NOMO-1 treated with dmso at 0.1 percent for 144 hours (cell line): ENCODE results near the gene CELA1.
A peak's percentile ranks its signal among the peaks of the same experiment; 100 is the strongest.

Experiments used
- DNase-seq: peaks from one replicate; lab custom pipeline; 2025; ENCODE audit not compliant: unreplicated experiment; lab: John Stamatoyannopoulos, UW

CELA1 gene

DNA sequence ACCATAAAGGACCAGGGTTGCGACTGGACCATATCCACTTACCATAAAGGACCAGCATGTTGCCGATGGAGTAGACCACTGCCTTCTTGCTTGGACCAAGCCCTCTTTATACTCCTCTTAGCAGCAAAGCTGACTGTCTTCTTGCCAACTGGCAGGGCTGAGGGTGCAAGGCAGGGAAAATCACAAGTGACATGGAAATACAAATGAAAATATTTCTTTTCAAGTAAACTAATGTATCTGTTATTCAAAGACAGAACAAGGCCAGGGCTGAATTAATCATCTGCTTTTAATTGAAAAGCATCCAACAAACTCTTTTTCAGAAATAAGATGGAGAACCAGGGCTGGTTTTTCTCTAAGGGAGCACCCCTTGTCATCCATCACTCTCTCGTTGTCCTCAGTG is at the start of gene CELA1:
TSS of gene CELA1 (minus strand) at position 99 of the 400 bp plus-strand sequence. CDS start at position 58, 41 bp downstream.
- DNase-seq = no peak

DNA sequence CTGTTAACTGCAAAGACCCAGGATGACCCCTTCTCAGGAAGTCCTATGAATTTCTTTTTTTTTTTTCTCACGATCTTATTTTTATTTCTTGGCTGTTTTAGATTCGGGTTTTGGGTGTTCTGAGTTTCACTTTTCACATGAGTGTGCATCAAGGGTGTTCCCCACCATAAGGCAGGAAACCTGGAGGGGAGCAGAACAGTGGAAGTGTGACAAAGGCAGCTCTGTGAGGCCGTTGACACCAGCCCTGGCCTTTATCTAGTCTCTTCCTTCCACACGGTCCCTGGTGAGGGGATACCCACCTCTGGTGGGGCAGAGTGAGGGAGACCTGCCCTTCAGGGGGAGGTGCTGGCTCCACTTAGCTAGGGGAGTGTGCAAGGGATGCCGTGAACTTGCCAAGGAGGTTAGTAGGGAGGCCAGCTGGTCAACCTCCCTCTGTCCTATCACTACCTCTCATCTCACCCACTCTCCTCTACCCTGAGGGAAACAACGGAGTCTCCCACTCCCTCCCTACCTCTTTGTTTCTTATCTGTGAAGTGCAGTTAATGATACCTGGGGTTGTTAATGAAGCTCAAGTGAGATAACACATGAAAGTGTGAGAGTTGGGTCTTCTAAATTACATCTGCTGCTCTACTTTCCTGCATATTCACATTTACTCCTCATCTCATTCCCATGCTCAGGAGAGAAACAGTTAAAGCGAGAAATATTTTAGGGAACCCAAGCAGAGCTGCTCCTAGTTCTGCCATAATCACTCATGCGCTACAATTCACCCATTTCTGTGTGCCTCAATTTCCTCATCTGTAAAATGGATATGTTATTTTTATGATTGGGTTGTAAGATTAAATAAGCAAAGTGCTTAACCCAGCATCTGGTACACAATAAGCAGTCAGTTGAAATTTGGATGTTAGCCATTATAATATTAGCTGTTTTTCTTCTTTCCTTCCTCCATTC is 49.1 kb upstream of the CELA1 start:
- no peak for DNase-seq

DNA sequence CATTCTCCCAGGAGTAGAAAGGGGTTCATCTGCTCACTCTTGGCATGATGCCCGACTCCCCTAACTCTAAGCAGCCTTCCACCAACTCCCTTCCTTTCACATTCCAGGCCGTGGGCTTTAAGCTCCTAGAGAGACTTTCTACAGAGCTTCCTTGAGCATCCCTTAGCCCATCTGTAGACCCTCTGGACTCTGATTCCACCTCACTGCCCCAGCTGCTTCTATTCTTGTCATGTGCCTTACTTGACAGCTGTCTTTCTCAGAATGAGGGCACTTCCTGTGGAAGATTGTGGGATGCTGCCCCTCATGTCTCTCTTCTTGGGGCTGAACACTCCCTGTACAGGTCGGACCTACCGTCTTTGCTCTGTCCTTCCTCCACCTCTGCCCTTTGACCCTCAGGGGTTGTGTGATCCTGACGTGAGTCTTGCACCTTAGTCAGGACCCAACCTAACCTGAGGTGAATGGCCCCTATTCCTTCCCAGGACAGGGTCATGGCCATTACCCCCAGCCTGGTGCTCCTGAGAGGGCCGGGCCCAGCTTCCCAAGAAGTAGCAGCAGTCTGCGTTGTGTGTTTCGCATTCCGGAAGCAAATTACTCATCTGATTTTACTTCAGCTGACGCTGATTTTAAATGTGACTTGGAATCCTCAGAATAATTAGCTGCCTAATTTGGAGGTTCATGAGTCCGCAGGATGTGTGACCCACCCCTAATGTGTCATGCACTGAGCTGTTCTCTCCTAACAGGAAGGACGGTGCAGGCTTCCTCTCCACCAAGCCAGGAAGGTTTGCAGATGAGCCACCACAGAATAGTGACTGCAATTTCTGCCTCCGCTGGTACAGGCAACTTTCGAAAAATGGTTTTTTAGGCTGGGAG is 47.4 kb upstream of the CELA1 start:
- peak; percentile 61 for DNase-seq

DNA sequence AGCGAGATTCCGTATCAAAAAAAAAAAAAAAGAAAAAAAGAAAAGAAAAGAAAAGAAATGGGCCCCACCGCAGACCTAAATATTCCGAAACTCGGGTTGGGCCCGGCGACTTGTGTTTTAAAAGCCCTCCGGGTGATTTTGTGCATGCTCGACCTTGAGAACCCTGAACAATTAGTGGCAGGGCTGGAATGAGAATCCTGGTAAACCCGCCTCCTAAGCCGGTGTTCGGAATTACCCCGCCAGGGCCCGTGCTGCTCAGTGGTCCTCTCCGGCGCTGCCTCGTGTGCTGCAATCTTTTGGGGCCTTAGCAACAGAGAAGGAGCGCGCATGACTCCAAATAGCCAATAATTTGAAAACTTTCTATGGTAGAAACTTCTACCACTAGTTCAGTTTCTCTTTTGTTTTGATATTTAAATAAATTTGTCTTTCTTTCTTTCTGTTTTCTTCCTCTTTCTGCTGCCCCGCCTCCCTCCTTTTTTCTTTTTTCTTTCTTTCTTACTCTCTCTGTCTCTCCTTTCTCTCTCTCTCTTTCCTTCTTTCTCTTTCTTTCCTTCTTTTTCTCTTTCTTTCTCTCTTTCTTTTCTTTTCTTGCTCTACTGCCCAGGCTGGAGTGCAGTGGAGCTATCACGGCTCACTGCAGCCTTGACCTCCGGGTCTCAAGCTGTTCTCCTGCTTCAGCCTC is 46.2 kb upstream of the CELA1 start:
- no peak for DNase-seq

DNA sequence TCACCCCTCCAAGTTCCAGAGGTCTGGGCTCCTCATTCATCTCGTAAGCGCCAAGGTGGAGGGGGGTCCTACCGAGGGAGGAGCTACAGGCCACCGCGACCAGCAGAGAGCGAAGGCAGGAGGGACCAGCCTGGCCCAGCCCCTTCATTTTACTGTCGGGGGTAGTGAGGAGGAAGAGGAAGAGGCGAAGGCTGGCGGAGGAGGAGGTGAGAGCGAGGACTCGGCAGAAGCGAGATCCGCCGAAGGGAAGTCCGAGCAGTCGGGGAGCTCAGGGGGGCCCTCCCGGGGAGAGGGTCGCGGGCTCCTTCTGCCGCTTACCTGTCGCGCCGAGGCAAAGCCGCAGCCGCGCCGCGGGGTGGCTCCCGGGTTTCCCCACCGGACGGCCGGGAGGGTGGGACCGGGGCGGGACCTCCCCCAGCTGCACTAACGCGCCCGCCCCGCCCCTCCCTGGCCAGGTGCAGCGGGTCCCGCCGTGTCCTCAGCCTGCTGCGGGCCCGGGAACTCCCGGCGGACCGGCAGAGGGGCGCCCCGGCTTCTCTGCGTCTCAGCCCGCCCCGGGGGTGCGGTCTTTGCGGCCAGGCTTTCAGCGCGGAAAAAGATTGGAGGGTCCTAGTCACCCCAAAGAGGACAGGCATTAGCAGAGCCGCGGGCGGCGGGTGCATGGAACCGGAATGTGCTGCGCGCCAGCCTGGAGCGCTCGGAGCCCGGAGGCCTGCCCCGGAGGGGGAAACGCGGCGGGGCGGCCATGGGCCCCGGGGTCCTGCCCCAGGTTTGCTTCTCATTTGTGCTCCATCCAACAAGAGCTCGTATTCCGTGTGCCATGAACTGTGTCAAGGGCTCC is 45.0 kb upstream of the CELA1 start, which contains the start of gene GALNT6:
TSS of gene GALNT6 (minus strand) at position 124 of the 841 bp plus-strand sequence. CDS start 11,625 bp downstream, outside the sequence.
- DNase-seq = no peak

DNA sequence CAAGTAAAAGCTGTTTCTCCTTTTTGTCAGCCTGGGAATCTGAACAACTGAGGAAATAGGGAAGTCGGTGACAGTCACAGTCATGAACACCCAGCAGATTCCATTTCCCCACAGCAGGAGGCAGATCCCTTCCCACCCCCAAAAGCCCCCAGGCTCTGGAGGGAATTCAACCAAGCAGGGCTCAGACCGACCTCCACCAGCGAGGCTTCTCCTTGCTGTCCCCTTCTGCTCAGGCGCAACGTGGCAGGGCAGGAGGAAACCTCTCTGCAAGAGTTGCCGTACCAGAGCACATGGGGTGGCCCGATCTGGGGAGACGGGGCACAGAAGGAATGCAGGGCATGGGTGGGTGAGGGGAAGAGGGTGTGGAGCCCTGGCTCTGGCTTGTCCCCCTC is 44.4 kb upstream of the CELA1 start:
- no peak for DNase-seq

DNA sequence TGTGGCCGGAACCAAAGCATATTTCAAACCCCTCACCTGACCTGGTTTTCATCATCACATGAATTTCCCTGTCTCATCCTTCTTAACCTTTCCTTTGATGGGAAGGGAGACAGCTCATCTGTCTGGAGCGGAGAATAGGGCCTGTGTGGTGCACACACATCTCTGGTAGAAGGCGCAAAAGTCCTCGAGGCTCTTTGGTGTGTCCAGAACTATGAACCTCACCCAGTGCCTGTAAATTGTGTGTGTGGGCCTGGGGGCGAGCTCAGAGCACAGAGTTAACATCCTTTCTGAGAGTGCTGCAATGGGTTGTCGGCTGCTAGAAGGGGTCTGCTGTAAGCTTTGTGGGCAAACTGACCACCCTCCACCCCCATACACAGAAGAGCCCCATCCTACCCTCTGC is 44.0 kb upstream of the CELA1 start:
- DNase-seq = no peak

DNA sequence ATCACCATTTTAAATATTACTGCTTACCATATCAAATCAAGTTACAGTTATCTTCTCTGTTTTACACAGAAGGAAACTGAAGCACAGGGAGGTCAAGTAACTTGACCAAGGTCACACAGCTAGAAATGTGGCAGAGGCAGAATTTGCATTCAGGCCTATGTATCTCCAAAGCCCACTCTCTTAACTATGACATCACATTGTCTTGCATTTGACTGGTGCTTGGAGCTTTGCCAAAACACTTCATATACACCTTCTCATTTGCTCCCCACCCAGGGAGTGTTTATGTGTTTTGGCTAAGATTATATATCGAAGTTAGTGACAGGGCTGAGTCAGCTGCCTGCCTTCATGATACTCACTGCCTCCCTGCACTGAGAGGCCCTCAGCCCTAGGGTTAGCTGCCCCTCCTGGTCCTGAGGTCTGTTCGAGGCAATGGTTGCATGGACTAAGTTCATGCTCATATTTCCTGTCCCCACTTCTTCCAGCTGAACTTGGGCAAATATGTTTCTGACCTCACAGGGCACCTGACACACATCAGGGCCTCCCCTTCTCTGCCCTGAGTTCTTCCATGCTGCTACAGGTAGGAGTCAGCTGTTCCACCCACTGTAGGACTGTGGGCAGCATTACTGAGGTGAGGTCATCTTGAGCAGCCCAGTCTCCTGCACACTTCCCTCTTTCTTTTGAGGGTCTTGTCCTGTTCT is 43.0 kb upstream of the CELA1 start:
- DNase-seq = no peak

DNA sequence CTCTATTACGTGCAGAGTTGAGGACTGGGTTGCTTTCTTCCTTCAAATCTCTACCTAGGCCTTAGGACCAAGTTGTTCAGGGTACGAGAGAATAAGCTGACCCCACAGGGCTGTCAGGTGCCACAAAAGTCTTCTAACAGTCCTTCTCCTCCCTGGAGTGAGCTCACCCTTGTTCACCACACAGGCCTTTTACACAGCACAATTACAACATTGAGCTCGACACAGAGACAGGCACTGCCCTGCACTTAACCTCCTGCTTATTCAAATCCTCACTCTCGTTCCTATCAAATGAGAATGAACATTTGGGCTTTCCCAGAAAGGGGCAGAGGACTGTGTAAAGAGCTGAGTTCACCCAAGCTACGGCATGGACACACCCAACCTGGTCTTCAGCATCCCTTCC is 42.4 kb upstream of the CELA1 start:
- no peak for DNase-seq

DNA sequence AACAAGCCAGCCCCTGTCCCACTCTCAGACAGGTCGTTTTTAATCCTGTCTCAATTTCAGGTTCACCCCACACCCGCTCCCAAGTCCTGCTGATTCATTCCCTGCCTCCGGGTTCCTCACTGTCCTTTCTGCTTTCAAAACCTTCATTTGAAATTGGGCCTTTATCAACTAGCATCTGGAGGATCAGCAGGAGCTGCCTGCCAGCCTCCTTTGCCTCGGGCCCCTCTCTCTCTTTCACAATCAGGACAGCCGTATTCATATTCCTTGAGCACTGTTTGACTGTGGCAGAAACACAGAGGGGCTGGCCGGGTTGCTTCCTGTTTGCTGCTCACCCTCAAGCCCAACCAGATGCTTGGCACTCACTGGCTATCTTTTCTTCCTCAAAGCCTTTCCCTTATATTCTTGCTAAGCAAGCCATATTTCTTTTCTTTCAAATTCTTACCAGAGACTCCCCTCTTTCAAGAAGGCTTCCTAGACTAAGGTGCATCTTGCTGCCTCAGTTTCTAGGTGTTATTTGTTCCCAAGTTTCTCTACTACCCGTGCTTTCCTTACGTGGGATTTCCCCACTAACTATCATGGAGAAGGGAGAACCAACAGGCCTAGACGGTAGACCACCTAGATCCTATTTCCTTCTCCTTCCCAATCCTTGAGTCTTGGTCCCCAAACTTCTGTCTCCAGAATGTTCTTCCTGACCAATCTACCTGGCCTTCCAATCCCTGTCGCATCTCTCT is 41.8 kb upstream of the CELA1 start:
- peak; percentile 69 for DNase-seq

DNA sequence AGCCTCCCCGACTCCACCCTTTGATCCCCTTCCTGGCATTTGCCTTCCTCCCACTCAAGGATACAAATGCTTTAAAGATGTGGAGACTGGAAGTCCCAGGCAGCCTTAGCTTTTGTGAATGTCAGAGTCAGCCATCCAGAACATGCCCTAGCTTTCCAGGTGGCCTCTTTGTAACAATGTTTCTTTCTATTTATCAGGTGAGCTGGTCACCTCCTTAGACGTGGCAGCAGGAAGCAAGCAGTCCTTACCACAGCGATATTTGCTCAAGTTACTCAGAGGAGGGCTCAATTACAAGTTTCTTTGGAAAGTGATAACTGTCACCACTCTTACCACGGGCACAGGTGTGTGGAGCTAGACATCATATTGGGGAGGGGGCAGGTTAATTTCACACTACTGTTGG is 39.9 kb upstream of the CELA1 start:
- no peak for DNase-seq

DNA sequence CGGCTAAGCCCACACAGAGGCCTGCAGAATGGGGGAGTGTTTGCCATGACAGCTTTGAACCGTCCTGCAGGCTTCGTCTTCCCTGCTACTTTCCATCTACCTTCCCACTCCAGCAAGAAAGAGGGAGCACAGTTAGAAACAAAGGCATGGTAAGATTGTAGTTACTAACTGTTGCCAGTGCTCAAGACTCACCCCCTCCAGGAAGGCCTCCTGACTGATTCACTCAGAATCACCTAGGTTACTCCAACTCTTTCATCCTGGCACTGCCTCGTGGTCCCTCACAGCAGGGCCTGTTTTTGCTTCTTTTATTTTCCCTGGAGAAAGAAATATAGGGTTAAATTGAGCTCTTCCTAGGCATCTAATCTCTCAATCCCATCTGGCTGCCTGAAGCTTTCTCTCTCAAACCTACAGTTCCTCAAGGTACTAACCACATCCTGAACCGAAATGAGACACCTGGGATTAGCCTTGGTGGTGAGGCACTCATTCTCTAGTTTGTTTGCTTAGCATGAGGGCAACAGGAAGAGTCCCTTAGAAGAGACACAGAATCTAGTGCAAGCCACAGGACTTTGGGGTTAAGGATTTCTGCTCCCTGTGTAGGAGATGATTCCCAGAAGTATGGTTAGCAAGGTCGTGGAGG is 36.9 kb upstream of the CELA1 start:
- DNase-seq = no peak

DNA sequence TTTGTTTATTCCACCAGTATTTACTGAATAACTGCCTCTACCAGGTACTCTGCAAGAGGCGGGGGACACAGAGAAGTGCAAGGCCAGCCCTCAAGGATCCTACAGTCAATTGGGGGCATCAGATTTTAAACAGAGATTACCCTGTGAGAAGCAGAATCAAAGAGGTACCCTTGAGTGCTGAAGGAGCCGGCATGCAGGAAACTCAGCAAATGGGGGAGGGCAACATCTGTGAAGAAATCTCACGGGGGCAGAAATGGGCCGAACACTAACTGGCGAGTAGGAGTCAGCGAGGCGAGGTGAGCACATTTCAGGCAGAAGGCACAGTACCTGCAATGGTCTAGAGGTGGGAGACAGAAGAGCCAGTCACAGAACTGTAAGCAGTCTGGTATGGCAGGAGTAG is 35.7 kb upstream of the CELA1 start:
- no peak for DNase-seq

DNA sequence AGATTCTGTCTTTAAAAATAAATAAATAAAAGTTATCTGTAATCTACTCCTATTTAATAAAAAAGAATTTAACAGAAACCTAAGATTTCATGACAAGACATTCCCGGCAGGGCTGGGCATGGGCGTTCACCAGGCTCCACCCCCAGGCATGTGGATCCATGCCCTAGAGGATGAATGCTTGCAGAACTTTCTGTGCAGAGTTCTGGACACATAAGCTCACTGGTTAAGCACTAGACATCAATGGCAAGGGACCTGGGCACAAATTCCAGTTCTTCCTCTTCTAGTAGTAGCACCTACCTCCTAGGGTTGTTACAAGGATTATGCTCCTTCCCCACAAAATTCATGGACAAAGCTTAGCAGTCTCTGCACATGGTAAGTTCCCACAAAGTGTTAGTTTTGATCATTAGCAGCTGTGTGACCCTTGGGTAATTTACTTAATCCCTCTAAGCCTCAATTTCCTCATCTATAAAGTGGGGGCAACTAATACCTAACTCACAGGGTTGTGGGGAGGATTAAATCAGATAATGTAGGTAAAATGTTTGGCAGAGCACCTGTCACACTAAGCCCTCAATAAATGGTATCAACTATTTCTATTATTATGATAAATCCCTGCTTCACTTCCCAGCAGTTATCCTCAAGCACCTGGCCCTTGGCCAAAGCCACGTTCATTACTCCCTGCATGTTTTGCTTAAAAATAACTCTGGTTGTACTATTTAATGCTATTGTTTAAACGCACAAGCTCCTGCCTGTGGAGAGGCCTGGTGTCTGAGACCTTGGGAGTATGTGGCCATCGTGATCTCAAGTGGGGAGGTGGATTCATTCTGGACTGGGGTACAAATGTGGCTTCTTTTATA is 35.0 kb upstream of the CELA1 start:
- no peak for DNase-seq

DNA sequence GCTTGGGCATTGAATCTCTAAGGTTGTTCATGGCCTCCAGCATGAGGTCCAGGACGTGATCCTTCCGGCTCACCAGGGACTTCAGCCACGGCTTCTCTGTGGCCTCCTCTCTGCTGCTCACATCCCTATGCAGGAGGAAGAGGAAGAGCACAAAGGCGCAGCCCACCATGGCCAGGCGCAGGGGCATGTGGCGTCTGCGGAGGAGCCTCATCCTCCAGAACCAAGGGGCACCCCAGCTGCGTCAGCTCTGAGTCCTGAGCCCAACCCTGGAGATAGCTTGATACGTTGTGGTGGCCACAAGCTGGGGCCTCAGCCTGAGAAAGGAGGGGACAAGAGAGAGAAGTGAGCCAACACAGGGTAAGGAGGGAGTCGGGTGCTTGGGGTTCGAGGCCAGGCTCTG is 33.1 kb upstream of the CELA1 start:
- no peak for DNase-seq

DNA sequence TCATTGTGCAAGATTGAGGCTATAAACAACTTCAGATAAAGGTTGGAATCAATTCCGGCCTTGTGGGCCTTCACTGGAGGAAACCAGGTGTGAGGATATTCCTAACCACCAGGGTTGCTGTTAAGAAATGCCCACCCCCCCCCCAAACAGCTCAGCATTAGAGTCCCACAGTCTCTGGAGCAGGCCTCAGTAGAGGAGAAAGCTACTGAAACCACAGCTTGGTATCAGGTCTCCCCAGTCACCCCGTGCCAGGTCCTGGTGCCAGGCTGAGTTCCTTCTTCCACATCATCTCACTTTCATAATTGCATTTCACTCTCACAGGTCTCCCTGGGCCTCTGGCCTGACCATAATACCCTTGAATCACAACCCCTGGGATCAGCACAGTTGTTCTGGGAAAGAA is 32.3 kb upstream of the CELA1 start:
- no peak for DNase-seq

DNA sequence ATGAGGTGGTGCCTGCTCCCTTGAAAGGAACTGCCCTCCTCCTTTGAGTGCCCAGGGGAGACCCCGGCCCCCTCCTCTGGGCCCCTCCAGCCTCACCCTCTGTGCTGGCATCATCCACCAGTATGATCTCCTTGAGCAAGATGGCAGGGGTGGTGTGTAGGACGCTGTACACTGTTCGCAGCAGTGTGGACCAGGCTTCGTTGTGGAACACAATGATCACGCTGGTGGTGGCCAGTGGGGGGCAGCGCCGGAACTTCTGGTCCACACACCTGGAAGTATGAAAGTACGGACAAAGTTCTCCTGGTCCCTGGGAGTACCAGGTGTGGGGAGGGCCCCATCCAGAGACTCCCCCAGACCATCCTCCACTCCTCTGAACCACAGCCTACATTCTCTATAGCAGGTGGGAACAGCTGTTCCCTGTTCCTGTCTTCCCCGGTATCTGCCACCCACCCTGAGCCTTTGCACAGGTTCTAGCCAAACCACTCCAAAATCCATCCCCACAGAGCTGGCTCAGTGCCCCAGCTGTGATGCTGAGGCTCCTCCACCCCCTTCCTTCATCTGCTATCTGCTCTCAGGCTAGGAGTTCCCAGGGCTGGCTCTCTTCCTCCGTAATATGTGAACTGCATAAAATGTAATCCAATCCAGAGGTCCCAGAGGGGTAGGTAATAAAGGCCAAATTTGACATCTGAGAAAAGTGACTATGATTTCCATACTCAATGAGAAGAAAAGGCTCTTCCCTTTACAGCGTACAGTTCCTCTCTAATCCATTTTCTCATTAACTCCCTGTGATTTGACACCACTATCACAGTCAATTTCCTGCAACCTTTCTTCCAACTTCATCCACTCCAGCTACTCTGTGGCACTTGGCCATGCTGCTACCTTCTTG is 30.9 kb upstream of the CELA1 start:
- DNase-seq = no peak
